Activated T-cell treated with anti-CD3 and anti-CD28 coated beads for 4 hours (primary cell): ENCODE results near the gene GREB1.

ENCODE experiments used
- DNase-seq: peaks from one replicate; pipeline ENCODE4 v3.0.0-alpha.2; 2020

GREB1 gene, protein sequence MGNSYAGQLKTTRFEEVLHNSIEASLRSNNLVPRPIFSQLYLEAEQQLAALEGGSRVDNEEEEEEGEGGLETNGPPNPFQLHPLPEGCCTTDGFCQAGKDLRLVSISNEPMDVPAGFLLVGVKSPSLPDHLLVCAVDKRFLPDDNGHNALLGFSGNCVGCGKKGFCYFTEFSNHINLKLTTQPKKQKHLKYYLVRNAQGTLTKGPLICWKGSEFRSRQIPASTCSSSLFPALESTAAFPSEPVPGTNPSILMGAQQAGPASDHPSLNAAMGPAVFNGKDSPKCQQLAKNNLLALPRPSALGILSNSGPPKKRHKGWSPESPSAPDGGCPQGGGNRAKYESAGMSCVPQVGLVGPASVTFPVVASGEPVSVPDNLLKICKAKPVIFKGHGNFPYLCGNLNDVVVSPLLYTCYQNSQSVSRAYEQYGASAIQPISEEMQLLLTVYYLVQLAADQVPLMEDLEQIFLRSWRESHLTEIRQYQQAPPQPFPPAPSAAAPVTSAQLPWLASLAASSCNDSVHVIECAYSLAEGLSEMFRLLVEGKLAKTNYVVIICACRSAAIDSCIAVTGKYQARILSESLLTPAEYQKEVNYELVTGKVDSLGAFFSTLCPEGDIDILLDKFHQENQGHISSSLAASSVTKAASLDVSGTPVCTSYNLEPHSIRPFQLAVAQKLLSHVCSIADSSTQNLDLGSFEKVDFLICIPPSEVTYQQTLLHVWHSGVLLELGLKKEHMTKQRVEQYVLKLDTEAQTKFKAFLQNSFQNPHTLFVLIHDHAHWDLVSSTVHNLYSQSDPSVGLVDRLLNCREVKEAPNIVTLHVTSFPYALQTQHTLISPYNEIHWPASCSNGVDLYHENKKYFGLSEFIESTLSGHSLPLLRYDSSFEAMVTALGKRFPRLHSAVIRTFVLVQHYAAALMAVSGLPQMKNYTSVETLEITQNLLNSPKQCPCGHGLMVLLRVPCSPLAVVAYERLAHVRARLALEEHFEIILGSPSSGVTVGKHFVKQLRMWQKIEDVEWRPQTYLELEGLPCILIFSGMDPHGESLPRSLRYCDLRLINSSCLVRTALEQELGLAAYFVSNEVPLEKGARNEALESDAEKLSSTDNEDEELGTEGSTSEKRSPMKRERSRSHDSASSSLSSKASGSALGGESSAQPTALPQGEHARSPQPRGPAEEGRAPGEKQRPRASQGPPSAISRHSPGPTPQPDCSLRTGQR (N-terminal part only)

DNA sequence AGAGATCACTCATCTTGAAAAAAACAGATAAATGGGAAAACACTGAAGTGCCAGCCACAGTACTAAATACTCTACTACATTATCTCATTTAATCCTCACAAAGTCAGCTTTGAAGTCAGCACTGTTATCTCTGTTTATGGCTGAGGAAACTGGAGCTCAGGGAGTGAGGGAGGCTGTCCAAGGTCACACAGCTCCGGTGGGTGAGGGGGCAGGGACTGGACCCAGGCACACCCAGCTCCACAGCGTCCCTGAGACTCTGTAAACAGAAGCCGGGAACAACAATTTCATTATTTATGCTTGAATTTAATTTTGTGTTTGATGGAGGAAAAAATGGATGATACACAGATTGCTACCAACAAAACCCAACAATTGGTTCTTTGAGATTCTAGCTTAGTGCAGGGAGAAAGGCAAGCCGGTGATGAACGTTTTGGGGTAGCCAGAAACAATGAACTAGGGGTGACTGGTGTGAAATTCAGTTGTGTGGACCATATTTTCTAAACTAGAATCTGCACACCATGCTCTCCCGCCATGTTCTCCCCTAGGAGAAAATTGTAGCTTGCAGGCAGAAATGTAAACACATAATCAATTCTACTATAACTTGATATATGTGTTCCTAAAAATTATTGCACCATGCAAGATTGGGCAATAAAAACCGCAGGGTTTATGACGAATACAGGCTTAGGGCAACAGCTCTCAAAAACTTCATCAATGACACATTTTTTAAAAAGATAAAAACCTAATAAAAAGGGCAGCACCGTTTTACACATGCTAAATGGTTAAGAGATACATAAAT is at the start of gene GREB1:
GREB1 (plus strand) TSS at position 768 of the 793 bp plus-strand sequence. CDS start 22,570 bp downstream, outside the sequence.
- DNase-seq = no peak

DNA sequence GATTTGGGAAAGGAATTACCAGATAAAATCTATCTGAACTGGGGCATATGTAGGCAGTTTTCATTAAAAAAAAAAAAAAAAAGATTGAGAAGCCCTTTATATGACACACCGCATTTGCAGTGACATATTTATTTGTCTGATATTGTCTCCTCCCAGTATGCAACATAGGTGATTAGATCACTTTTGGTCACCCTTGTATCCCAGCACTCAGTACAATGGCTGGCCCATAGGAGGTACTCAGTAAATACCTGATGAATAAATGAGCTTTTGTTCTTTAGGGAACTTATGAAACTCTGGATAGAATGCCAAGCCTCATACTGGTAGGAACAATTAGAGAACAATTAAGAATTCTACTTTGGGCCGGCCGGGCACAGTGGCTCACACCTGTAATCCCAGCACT is 45.0 kb upstream of the GREB1 start:
- DNase-seq = no peak

DNA sequence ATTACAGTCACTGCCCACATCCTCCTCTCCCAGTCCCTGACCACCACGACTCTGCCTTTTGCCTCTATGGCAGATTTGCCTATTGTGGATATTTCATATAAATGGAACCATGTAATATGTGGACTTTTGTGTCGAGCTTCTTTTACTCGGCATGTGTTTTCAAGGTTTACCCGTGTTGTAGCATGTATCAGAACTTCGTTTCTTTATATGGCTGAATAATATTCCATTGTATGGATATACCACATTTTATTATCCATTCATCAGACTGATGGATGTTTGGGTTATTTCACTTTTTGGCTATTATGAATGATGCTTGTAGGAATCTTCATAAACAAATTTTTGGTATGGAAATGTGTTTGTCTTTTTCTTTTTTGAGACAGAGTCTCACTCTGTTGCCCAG is 43.7 kb upstream of the GREB1 start:
- DNase-seq = no peak

DNA sequence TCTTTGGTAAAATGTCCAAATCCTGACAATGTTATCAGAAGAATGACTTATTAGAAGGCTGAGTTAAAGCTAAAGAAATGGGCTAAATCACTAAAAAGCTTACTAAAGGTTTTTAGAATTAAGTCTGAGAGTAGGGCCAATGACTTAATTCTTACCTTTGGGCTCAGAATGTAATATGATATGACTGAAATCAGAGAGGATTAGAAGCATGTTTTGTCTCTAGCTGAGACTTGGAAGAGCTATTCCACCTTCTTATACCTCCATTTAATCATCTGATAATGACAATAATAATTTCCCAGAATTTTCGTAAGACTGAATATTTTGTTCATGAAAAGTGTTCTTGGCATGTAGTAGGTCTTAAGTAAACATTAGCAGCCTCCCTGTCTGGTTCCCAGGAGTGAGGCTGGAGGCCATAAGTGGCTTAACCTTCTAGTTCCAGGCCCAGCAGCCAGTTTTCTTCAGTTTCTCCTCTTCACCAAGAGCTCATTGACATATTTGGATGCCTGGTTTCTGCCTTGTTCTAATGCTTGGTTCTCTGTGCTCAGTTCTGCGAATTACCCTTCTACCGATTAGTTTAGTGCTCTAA is 42.4 kb upstream of the GREB1 start:
- DNase-seq = no peak

DNA sequence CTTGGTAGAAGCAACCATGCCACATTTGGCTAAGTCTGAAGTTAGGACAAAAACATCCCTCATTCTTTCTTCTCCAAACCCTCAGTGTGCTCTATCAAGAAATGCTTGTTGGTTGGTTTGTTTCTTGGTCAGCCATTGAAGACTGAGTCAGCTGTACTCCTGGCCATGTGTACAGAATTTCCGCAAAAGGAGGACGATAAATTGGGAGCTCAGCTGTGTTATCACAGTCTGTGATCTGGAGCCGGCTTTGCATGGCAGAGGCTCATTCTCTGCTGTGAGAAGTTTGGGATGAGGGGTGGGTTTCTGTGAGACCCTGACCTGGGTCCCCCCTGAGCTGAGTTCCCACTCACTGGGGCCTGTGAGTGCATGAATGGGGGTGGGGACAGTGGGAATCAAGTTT is 41.6 kb upstream of the GREB1 start:
- DNase-seq = no peak

DNA sequence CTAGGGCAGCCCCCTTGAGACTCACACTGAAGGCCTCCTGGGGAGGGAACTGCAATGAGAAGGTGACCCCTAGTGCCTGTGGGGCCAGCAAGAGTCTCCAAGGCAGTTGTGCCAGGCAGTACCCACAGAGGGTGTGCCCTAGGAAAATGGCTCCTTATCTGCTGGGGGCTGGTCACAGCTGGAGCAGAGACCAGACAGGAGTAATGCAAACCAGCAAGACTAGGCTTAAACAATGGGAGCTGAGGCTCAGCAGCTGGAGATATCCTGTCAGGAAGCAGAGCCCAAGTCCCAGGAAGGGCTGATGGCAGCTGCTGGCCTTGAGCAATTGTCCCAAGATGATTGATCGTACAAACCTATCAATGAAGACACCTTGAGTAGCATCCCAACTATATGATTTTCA is 41.1 kb upstream of the GREB1 start:
- no peak for DNase-seq

DNA sequence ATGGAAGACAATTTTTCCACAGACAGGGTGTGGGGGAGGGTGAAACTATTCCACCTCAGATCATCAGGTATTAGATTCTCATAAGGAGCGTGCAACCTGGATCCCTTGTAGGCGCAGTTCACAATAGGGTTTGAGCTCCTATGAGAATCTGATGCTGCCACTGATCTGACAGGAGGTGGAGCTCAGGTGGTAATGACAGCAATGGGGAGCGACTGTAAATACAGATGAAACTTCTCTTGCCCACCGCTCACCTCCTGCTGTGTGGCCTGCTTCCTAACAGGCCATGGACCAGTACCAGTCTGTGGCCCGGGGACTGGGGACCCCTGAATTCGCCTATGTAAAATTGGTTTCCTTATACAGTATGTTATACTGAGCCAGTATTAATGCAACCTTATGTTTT is 40.6 kb upstream of the GREB1 start:
- no peak for DNase-seq

DNA sequence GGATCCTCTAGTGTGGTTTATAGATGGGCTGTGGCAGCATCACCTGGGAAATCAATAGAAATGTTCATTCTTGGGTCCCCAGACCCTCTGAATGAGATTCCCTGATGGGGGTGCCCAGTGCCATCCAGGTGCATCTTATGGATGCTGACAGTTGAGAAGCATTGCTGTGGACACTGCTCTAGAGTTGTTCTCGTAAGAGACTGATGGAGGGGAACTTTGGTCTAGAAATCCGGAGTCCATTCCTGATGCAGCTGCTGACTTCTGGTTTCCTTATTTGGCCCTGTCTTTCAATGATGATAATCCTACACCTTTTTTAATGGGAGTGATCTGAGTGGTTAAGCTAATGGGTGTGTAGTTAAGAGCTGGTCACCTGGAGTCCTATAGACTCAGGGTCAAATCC is 39.5 kb upstream of the GREB1 start:
- DNase-seq = no peak

DNA sequence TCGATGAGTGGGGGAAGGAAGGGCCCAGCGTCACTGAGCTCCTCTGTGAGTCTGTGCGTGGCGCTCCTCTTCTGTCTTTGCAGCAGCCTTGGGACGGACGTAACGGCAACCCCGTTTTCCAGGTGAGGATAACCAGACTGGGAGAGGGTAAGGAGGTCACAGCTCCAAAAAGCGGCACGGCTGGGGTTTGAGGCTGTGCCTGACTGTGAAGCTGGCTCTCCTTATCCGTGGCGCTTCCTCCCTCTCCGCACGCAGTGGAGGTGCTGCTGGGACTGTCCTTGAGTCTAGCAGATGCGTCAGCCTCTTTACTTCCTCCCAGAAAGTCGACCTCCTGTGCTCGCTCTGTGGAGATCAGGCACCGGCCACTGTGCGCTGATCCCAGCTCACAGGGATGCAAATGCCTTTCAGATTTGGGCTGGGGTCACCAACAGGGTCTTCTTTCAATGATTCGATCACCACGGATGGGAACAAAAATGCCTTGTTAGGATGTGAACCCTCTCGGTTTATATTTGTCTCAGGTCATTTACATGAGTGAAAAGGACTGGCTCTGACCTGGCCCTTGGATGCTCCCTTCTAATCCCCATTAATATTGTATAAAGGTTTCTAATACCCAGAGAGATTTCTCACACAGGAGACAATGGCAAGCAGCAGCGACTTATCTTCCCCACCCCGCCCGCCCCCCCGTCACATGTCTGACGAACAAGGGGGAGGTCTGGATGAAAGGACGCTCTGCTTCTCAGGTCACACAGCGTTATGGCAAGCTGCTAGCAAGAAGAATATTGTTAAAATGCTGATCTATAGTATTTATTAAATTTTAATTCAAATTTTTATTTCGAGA is 37.8 kb upstream of the GREB1 start:
- DNase-seq = no peak

DNA sequence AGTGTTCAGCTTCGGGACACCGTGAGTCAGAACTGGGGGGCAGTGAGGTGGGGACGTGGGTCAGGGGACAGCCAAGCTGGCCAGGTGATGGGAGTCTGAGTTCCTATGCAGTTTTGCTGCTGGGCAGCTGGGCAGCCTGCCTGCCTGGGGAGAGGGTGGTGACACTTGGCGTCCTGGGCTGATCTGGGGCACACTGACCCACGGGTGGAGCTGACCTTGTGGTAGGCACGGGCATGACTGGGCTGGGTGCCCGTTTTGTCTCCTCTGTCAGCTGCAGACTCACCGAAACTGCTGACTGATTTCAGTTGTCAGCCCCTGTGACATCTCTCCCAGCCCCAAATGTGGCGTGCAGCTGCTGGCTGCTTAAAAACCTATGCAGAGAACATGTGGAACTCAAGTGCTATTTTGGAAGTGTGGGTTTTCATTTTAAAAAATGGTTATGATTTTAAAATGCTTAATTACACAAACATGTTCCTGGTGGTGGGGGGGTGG is 35.3 kb upstream of the GREB1 start:
- no peak for DNase-seq

DNA sequence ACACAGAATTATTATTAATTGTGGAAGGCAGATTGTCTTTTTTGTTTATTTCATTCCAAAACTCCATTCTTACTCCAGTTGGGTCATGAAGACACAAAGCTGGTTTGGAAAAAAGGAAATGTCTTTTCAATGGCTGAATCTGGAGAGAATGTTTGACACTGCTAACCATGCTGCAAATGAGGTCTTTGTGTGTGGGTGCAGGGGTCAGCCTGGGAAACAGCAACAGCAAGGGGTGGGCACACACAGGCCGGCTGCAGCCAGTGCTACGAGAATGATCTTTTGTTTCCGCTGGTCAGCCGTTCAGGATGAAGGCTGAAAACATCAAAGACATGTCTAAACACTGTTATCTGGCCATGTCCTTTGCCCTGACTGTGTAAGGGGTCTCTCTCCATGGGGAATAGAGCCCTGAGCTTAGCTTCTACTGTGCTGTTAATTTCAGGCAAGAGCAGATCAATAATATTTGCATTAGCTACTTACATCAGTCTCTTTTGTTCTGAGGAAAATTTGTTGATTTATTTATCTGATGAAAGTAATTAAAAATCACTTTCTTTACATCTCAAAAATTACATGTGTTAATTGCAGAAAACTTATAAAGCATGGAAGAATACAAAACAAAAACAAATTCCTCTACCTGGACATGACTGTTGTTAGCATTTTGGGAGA is 34.6 kb upstream of the GREB1 start:
- no peak for DNase-seq

DNA sequence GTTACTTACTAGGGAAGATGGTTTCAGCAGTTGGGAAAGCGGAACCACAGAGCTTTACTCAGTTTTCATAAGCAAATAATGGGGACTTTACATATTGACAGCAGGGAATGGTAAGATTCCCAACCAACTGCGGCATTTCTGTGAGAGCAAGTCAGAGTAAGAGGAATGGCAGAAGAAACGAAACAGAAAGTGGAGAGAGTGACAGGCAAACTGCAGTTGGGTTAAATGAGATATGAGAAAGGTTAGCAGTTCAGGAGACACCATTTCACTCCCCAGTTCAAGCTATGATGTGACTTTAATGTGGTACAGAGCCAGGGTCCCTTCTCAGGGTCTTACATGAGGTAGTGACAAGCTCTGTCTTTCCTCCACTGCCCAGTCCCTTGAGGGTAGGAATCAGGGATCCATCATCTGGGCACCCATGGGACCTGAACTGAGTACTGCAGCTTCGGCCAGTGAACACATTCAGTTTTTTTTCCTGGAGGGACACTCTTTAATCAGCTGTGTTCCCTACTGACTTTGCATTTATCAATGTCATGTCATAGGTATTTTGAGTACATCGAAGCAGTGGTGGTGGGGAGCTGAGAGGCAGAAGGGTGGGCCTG is 33.0 kb upstream of the GREB1 start:
- DNase-seq = no peak

DNA sequence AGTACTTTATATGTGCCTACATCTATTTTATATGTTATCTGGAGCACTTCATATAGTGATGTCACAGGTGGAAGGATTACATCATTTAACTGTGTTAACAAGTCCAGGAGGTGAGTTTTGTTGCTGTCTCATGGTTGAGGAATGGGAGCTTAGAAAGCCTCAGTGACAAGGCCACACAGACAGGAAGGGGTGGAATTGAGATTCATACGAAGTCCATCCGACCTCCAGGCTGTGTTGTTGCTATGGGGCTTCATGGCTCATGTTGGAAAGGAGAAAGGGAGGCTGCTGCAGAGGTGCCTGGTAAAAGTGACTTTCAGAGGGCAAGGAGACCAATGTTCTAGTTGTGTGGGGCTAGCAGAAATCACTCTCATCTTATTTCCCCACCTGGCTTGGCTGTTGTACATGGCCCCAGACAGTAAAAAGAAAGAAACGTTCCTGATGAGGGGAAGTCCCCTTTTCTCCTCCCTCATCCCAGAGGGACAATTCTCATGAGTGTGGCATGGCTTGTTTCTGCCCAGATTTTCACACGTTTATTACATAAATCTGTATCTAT is 31.0 kb upstream of the GREB1 start:
- no peak for DNase-seq

DNA sequence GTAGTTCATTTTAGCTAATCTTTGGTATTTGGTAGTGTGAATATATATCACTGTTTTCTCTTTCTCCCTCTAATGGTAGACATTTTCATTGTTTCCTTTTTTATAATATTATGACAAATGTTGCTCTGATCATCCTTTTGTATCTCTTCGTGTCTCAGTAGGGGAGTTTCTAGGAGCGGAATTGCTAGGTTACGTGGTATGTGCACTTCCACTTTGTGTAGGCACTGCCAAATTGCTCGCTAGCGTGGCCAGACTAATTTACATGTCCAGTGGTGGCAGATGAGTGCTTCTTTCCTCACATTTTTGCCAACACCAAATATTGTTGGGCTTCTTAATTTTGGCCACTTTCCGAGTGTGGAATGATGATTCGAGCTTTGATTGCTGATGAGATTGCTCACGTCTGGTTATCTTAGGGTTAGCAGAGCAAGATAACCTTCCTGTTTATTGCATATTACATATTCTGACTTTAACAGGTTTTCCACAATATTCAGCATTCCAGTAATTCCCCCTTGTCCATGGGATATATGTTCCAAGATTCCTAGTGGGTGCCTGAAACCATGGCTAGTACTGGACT is 30.4 kb upstream of the GREB1 start:
- DNase-seq = no peak

DNA sequence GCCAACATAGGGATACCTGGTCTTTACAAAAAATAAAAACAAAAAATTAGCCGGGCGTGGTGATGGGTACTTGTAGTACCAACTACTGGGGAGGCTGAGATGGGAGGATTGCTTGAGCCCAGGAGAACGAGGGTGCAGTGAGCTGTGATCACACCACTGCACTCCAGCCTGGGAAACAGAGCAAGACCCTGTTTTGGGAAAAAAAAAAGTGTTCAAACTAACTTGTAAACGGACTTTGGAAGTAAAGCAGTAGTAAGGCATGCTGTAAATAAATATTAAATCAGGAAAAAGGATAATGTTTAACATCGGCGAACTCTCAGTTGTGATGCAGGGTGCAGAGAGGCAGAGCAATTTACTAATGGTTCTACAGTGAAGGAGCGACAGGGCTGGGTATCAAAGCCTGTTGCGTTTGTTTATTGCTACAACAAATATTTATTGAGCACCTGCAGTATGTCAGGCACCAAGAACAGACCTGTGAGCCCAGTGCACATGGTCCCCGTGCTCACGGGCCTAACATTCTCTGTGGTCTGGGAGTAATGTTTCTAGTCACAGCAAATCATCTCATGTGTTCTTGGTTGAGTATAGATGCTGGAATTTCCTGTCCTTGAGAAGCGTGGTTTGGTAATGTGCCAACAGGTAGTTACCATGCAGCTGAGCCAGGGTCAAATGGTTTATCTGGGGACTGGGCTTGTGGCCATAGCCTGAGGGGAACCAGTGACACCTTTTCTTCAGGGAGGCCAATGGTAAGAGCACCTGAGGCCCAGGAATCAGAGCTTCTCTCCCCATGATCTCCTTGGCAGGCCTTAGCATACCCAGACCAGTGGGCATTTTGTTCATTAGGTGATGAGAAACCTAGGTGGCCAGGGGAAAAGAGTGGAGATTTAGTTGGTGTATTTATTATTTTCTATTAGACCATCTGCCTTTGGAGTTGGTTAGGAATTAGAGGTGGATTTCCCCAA is 27.9 kb upstream of the GREB1 start:
- DNase-seq = no peak

DNA sequence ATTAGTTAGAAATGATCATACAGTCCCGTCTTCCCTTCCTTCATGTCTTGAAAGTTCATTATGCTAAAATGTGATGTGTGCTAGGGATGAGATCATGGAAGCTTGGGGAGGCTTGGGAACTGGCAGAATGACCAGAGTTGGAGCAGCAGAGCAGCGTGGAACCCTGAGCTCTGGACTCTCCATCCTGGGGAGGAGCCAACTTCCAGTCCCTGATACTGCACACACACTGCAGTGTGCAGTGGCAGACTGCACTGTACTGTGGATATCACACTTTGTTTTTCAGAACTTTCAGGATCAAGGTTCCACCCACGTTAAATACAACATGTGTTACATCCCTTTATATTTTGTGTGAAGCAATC is 27.3 kb upstream of the GREB1 start:
- DNase-seq = no peak

DNA sequence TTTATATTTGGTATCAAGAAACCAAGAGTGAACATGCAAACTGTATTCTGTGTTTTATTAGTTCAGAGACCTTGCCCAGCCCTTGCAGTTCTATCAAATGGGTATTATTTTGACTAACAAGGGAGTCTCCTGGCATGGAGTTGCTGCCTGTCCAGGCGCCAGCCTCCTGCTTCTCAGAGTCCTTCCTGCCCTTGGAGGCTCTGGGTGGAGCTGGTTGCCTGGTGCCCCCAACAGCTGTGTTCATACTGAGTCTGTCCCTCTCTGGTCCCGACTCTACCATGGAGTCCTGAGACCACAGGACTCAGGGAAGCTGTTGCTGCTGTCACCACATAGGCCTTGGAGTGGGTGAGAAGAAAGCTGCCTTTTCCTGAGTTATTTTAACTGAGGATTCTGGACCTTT is 26.3 kb upstream of the GREB1 start:
- DNase-seq = no peak

DNA sequence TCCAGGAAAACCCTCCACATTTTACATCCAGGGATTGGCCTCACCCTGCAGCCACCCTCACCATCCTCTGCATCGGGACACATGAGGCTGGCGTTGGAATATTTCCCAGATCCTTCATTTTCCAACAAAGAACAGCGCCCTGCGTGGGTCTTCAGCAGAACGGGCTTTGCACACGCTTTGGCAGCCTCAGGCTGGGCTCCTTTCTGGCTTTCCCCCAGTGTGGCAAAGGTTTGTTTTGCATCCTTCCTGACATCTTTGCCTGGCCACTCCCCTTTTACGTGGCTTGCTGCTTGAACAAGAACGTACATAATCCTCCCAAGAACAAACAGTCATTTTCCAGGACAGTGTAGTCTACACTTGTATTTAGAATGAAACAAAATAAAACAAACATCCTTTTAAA is 25.6 kb upstream of the GREB1 start:
- no peak for DNase-seq
